ENCODE results near the gene SIGLECL1.
"Not testable (repeated sequence)": the region's sequence is repeated elsewhere in the genome, so short reads cannot be mapped to it uniquely, and the experiment has no call there.

DNA sequence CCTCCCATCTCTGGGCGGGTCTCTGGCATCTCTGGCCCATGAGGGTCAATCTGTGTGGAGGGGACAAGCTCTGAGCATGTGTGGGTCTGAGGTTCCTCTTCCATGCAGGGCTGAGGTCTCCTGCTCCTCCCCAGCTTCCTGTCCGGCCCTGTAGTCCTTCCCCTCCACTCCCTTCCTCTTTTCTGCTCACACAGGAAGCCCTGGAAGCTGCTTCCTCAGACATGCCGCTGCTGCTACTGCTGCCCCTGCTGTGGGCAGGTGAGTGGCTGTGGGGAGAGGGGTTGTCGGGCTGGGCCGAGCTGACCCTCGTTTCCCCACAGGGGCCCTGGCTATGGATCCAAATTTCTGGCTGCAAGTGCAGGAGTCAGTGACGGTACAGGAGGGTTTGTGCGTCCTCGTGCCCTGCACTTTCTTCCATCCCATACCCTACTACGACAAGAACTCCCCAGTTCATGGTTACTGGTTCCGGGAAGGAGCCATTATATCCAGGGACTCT lies 25.9 kb upstream of the SIGLECL1 start, which contains the start of gene CD33:
- TF ChIP-seq, protein P1, sequence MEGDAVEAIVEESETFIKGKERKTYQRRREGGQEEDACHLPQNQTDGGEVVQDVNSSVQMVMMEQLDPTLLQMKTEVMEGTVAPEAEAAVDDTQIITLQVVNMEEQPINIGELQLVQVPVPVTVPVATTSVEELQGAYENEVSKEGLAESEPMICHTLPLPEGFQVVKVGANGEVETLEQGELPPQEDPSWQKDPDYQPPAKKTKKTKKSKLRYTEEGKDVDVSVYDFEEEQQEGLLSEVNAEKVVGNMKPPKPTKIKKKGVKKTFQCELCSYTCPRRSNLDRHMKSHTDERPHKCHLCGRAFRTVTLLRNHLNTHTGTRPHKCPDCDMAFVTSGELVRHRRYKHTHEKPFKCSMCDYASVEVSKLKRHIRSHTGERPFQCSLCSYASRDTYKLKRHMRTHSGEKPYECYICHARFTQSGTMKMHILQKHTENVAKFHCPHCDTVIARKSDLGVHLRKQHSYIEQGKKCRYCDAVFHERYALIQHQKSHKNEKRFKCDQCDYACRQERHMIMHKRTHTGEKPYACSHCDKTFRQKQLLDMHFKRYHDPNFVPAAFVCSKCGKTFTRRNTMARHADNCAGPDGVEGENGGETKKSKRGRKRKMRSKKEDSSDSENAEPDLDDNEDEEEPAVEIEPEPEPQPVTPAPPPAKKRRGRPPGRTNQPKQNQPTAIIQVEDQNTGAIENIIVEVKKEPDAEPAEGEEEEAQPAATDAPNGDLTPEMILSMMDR (IDR thresholded peaks at IDR 0.05; ENCODE audit: borderline replicate concordance, extremely low read depth, low read length, poor library complexity, severe bottlenecking) = not testable (repeated sequence)
- not testable (repeated sequence) for TF ChIP-seq EZH2 (IDR thresholded peaks at IDR 0.05; ENCODE audit: borderline replicate concordance, low read depth, low read length, severe bottlenecking)
